Stimulated activated CD8-positive, alpha-beta memory T cell treated with anti-CD3 and anti-CD28 coated beads, Interleukin-4, amount 100 ng/mL, for 4 hours (primary cell): Measurements from ENCODE around the gene HSD3B7.
"Not testable (repeated sequence)": the region's sequence is repeated elsewhere in the genome, so short reads cannot be mapped to it uniquely, and the experiment has no call there.

Source experiments
- DNase-seq, 2 donors: peaks; one replicate each; pipeline ENCODE4 v3.0.0-alpha.2; 2020; ENCODE audit warnings: low read depth in 2 of 2, low spot score in 1 of 2

The HSD3B7 gene

DNA sequence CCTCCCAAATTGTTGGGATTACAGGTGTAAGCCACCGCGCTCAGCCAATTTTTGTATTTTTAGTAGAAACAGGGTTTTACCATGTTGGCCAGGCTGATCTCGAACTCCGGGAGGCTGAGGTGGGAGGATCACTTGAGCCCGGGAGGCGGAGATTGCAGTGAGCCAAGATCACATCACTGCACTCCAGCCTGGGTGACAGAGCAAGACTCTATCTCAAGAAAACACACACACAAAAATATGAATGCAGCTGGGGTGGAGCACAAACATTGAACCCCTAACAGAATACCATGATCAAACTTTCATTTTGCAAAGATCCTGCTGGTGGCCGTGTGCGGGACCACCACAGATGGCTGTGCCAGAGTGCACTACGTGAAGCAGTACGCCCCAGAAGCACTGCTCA lies 32.7 kb downstream of the HSD3B7 start:
- DNase-seq = not testable (repeated sequence)

DNA sequence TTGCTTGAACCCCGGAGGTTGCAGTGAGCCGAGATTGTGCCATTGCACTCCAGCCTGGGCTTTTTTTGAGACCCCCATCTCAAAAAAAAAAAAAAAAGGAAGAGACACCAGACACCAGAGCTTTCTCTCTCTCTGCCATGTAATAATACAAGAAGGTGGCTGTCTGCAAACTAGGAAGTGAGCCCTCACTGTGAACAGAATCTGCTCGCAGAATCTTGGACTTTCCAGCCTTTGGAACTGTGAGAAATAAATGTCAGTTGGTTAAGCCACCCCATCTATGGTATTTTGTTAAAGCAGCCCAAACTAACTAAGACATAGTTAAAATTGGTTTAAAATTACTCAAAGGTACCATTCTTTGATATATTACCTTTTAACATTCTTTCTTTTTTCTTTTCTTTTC lies 35.5 kb downstream of the HSD3B7 start:
- DNase-seq = no peak

DNA sequence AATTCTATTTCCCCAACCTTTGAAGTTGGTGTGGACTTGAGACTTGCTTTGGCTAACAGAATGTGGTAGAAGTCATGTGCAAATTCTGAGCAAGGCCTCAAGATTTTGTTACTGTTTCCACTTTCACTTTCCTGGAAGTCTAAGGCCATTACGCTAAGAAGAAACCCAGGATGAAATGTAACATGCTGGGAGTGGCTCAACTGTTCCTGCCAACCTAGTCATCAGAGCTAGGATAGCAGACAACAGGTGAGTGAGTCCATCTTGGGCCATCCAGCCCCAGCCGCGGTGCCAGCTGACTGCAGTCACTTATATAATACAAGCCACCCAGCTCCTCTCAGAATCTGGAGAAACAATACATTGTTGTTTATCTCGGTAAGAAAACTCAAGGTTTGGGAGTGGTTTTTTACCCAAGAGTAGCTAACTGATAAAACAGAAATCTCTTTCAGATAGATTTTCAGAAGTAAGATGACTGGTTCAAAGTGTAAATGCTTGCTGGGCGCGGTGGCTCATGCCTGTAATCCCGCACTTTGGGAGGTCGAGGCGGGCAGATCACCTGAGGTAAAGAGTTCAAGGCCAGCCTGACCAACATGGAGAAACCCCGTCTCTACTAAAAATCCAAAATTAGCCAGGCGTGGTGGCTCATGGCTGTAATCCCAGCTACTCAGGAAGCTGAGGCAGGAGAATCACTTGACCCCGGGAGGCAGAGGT lies 37.7 kb downstream of the HSD3B7 start:
- DNase-seq = no peak

DNA sequence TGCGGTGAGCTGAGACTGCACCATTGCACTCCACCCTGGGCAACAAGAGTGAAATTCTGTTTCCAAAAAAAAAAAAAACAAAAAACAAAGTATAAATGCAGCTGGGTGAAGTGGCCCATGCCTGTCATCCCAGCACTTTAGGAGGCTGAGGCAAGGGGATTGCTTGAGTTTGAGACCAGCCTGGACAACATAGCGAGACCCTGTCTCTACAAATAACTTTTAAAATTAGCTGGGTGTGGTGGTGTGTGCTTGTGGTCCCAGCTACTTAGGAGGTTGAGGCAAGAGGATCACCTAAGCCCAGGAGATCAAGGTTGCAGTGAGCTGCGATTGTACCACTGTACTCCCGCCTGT lies 38.2 kb downstream of the HSD3B7 start:
- no peak for DNase-seq

GRCh38 chr16:31023627-31024226 lies 38.7 kb downstream of the HSD3B7 start:
- DNase-seq = no peak

DNA sequence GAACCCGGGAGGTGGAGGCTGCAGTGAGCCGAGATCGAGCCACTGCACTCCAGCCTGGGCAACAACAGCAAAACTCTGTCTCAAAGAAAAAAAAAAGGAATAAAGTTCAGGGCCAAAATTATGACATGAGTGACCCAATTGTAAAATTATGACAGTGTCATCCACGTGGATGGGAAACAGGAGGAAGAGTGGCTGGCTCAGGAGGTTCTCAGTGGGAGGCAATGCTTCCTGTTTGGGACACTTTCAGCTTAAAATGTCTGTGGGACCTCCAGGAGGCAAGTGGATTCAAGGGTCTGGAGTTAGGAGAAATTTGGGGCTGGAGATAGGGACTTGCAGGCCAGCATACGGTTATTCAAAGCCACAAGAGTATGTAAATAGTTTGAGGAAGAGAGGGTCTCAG lies 40.3 kb downstream of the HSD3B7 start:
- DNase-seq = no peak

- DNase-seq = no peak
Observed at GRCh38 chr16:31029272-31029671, 44.3 kb downstream of the HSD3B7 start.

- no peak for DNase-seq
Observed at GRCh38 chr16:31031276-31031675, 46.3 kb downstream of the HSD3B7 start.

GRCh38 chr16:31032736-31033708 lies 48.0 kb downstream of the HSD3B7 start, which contains the start of gene STX4:
Gene STX4 (plus strand): TSS chr16:31033558. CDS start chr16:31033806, 248 bp downstream.
- peak; percentile 96 to 98 for DNase-seq

- DNase-seq = peak; percentile 79 to 81
Observed at GRCh38 chr16:31033709-31034492, 48.9 kb downstream of the HSD3B7 start.

DNA sequence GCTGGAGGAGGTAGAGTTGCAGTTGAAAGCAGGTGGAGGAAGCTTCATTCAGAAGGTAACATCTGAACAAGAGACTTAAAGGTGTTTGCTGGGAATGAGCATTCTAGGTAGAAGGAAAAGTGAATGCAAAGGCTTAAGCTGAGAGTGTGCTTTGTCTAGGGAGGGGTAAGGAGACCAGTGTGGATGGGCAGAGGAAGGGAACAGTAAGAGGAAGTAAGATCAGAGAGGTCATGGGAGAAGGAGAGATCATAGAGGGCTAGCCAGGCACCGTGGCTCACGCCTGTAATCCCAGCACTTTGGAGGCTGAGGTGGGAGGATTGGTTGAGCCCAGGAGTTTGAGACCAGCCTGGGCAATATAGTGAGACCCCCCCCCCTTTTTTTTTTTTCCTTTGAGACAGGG lies 51.7 kb downstream of the HSD3B7 start:
- DNase-seq = no peak
